Caco-2 (cell line): ENCODE data around the gene SORD. TPM values are rescaled to one million over a fixed set of nuclear protein-coding genes. Genes with fewer than 3 reads are reported as not detected.

Experiments used
- BruUV-seq: library from RNA; stranded (reverse); fragments of 400-500 nt; replicated peaks from 2 replicates; lab custom pipeline; 2021; lab: Mats Ljungman, UMichigan
- CTCF ChIA-PET: fragments of 300-600 bp; sonication (Branson Sonifier 250); formaldehyde crosslinking; loops from one replicate; lab custom pipeline; 2022; ENCODE audit warnings: antibody characterized with exemption; lab: Charles Lee
- POLR2A ChIA-PET: fragments of 300-600 bp; sonication (Branson Sonifier 250); formaldehyde crosslinking; loops from one replicate; lab custom pipeline; 2022; ENCODE audit warnings: antibody characterized with exemption; lab: Charles Lee
- DNase-seq, 2 experiments: peaks; one replicate each; pipeline versions ENCODE4 v3.0.0 to v3.0.0-alpha.2; 2020 to 2022
- H3K27me3 ChIP-seq: replicated peaks from 2 replicates; pipeline ENCODE4 v1.6.0; 2011; ENCODE audit warnings: low read length; ENCODE audit not compliant: control insufficient read depth, insufficient read depth
- H3K36me3 ChIP-seq: 2 replicates; pipeline ENCODE4 v1.5.1; 2011; ENCODE audit warnings: low read length; ENCODE audit not compliant: control insufficient read depth, insufficient read depth
- H3K4me1 ChIP-seq: fragments of 250-450 bp; sonication (Bioruptor Pico); 2 replicates; pipeline ENCODE4 v1.5.1; 2020; ENCODE audit warnings: mild to moderate bottlenecking
- H3K4me3 ChIP-seq: 2 replicates; pipeline ENCODE4 v1.5.1; 2011; ENCODE audit warnings: low read depth, mild to moderate bottlenecking, control low read depth, low read length
- H3K9me3 ChIP-seq: fragments of 250-450 bp; sonication (Bioruptor Pico); 2 replicates; pipeline ENCODE4 v1.5.1; 2020; ENCODE audit warnings: mild to moderate bottlenecking, moderate library complexity
- H3K27ac Mint-ChIP-seq: one replicate; pipeline ENCODE4 v1.8.0; 2022; ENCODE audit warnings: mixed read lengths; ENCODE audit not compliant: unreplicated experiment
- H3K27me3 Mint-ChIP-seq: one replicate; pipeline ENCODE4 v1.8.0; 2022; ENCODE audit warnings: mixed read lengths; ENCODE audit not compliant: insufficient read depth, unreplicated experiment
- H3K36me3 Mint-ChIP-seq: one replicate; pipeline ENCODE4 v1.8.0; 2022; ENCODE audit warnings: mild to moderate bottlenecking, mixed read lengths; ENCODE audit not compliant: insufficient read depth, unreplicated experiment
- H3K4me1 Mint-ChIP-seq: one replicate; pipeline ENCODE4 v1.8.0; 2022; ENCODE audit warnings: low read depth, mixed read lengths; ENCODE audit not compliant: unreplicated experiment
- H3K4me3 Mint-ChIP-seq: one replicate; pipeline ENCODE4 v1.8.0; 2022; ENCODE audit warnings: mild to moderate bottlenecking, moderate library complexity, mixed read lengths; ENCODE audit not compliant: unreplicated experiment
- H3K9me3 Mint-ChIP-seq: one replicate; pipeline ENCODE4 v1.8.0; 2022; ENCODE audit warnings: mixed read lengths; ENCODE audit not compliant: unreplicated experiment
- intact Hi-C: fragments of 100-400 bp; cut with micrococcal nuclease; formaldehyde crosslinking; loops from one replicate; pipeline ENCODE4 v1.10.0; 2022; ENCODE audit not compliant: unreplicated experiment
- total RNA-seq: library from RNA; stranded (reverse); gene quantifications from 2 replicates; pipeline ENCODE4 v1.2.3, GENCODE V29; 2022
- TF ChIP-seq, protein P1 (sequence below), 2 experiments: fragments of 200-600 bp in 1 of 2; IDR thresholded peaks; 1 replicate in 1 of 2; 2 replicates in 1 of 2; pipeline versions ENCODE4 v1.5.1 to v1.8.0; 2011 to 2022; ENCODE audit warnings: antibody characterized with exemption in 1 of 2, control low read depth in 1 of 2, inconsistent platforms in 1 of 2, low read depth in 1 of 2, low read length in 1 of 2, mild to moderate bottlenecking in 1 of 2, moderate library complexity in 1 of 2; ENCODE audit not compliant: insufficient read depth in 1 of 2, severe bottlenecking in 1 of 2, unreplicated experiment in 1 of 2

The SORD gene
- total RNA-seq, 1 experiment from 2014 or later: 79.7 TPM

- Histone ChIP-seq H3K27me3 (no peaks in the 10 kb centered on the region), H3K36me3 (no peaks in the 10 kb centered on the region), H3K4me1 (peaks cover 4% of the 10 kb centered on the region; the same call in 1 of the 2 replicates), H3K4me3 (peak overlapping the region; percentile 31; the same call in 1 of the 2 replicates), H3K9me3 (no peaks in the 10 kb centered on the region)
- no peak for DNase-seq
- Mint-ChIP-seq H3K27me3 (peaks cover 4% of the 10 kb centered on the region), H3K4me1 (peaks cover 17% of the 10 kb centered on the region), H3K27ac (no peak overlapping the region), H3K36me3 (peaks cover 11% of the 10 kb centered on the region), H3K4me3 (peak overlapping the region; percentile 77), H3K9me3 (no peaks in the 10 kb centered on the region)
- BruUV-seq: TSS peak; percentile 21
- intact Hi-C loops: no loop called here
- TF ChIP-seq, protein P1, sequence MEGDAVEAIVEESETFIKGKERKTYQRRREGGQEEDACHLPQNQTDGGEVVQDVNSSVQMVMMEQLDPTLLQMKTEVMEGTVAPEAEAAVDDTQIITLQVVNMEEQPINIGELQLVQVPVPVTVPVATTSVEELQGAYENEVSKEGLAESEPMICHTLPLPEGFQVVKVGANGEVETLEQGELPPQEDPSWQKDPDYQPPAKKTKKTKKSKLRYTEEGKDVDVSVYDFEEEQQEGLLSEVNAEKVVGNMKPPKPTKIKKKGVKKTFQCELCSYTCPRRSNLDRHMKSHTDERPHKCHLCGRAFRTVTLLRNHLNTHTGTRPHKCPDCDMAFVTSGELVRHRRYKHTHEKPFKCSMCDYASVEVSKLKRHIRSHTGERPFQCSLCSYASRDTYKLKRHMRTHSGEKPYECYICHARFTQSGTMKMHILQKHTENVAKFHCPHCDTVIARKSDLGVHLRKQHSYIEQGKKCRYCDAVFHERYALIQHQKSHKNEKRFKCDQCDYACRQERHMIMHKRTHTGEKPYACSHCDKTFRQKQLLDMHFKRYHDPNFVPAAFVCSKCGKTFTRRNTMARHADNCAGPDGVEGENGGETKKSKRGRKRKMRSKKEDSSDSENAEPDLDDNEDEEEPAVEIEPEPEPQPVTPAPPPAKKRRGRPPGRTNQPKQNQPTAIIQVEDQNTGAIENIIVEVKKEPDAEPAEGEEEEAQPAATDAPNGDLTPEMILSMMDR (IDR thresholded peaks at IDR 0.05; ENCODE audit: insufficient read depth in 1 of 2, low read depth in 1 of 2, low read length in 1 of 2, severe bottlenecking in 1 of 2, unreplicated experiment in 1 of 2): no peak
- POLR2A ChIA-PET: no interaction called here
- CTCF ChIA-PET: interaction anchor here (1.0 kb wide), 1 partner anchor 145 kb away, joined by 5 read pairs; no protein-coding TSS in a partner anchor
Measured at GRCh38 chr15:45113380-45113990, 90.5 kb downstream of the SORD start.

GRCh38 chr15:45114076-45114750 is 91.2 kb downstream of the SORD start, which contains the start of the genes DUOX2 and DUOXA2:
Gene DUOX2 (minus strand): TSS chr15:45114172. CDS start chr15:45113411, 761 bp downstream.
Gene DUOXA2 (plus strand): TSS chr15:45114326. CDS start chr15:45114606, 280 bp downstream.
- H3K4me1 ChIP-seq: peaks cover 4% of the 10 kb centered on the region; the same call in 1 of the 2 replicates
- Mint-ChIP-seq H3K4me1 (peaks cover 17% of the 10 kb centered on the region), H3K9me3 (no peaks in the 10 kb centered on the region), H3K27me3 (peaks cover 4% of the 10 kb centered on the region), H3K36me3 (peaks cover 11% of the 10 kb centered on the region), H3K4me3 (peak within 1 kb of the TSS; percentile 77), H3K27ac (no peak within 1 kb of the TSS)
- H3K9me3 ChIP-seq: no peaks in the 10 kb centered on the region
- H3K4me3 ChIP-seq: peak within 1 kb of the TSS; percentile 31
- no peaks in the 10 kb centered on the region for H3K27me3 ChIP-seq
- TSS peak; percentile 97 for BruUV-seq
- intact Hi-C loops: loop anchor here (1.0 kb wide), 1 partner anchor 73 kb away; no protein-coding TSS in a partner anchor
- TF ChIP-seq, protein P1 (IDR thresholded peaks at IDR 0.05; ENCODE audit: insufficient read depth in 1 of 2, low read depth in 1 of 2, low read length in 1 of 2, severe bottlenecking in 1 of 2, unreplicated experiment in 1 of 2): no peak
- no peak for DNase-seq
- ChIA-PET POLR2A (no interaction called here), CTCF (interaction anchor here (1.5 kb wide), 1 partner anchor 9 kb away, joined by 4 read pairs; no protein-coding TSS in a partner anchor)
- H3K36me3 ChIP-seq: no peaks in the 10 kb centered on the region

GRCh38 chr15:45114751-45115085 is 91.7 kb downstream of the SORD start:
- CTCF ChIA-PET: interaction anchor here (1.5 kb wide), 1 partner anchor 9 kb away, joined by 4 read pairs; no protein-coding TSS in a partner anchor
- TF ChIP-seq, protein P1 (IDR thresholded peaks at IDR 0.05; ENCODE audit: insufficient read depth in 1 of 2, low read depth in 1 of 2, low read length in 1 of 2, severe bottlenecking in 1 of 2, unreplicated experiment in 1 of 2): no peak
- Mint-ChIP-seq H3K27ac (no peak overlapping the region), H3K4me3 (peak overlapping the region; percentile 77), H3K36me3 (peaks cover 11% of the 10 kb centered on the region), H3K4me1 (peaks cover 17% of the 10 kb centered on the region), H3K9me3 (no peaks in the 10 kb centered on the region), H3K27me3 (peaks cover 4% of the 10 kb centered on the region)
- Histone ChIP-seq H3K27me3 (no peaks in the 10 kb centered on the region), H3K4me1 (peaks cover 4% of the 10 kb centered on the region; the same call in 1 of the 2 replicates), H3K9me3 (no peaks in the 10 kb centered on the region), H3K4me3 (no peak overlapping the region), H3K36me3 (no peaks in the 10 kb centered on the region)
- no TSS peak for BruUV-seq
- intact Hi-C loops: loop anchor here (1.0 kb wide), 1 partner anchor 73 kb away; no protein-coding TSS in a partner anchor
- POLR2A ChIA-PET: interaction anchor here (0.5 kb wide), 1 partner anchor 23 kb away, joined by 3 read pairs; no protein-coding TSS in a partner anchor
- DNase-seq: no peak
